NK-92 treated with Interleukin-12 subunit alpha and Interleukin-12 subunit beta, amount 100 ng/mL, for 24 hours (cell line): Measurements from ENCODE around the gene ZRANB2.

Experiments used
- DNase-seq: peaks from one replicate; lab custom pipeline; 2025; lab: John Stamatoyannopoulos, UW

ZRANB2 gene

DNA sequence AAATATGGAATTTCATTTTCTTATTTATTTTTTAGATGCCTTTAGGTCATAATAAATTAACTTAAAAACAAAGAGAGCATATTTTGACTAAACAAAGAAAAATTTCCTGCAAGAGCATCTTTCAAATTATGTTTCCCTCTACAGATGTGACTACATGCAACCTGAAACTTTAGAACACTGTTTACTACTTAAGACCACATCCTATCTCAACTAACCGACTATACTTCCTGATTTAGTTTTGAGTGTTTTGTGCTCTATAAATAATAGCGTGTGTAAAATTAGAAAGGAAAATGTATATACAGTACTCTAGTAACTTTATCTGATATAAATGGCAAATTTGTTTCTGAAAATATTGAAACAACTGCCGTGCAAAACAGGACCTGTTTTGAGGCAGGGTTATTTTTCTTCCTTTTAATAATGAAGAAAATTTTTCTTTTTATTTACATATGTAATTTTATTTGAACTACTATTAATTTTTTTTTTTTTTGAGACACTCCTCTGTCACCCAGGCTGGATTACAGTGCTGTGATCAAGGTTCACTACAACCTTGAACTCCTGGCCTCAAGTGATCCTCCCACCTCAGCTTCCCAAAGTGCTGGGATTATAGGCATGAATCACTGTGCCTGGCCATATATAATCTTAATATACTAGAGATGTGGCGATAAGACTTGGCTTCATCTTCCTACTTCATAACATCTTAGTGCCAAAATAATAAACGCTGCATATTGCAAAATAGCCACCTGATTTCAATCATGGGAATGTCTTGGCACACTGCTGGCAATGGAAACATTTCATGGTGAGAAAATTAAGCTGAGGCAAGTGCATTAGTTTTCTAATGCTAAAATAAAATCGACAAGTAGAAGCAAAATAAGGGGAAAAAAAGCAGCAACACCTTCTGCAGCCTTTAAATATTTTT is 12.3 kb downstream of the ZRANB2 start:
- DNase-seq, result no peak

GRCh38 chr1:71054791-71055190 is 26.0 kb downstream of the ZRANB2 start:
- no peak for DNase-seq

GRCh38 chr1:71054281-71054731 is 26.5 kb downstream of the ZRANB2 start:
- no peak for DNase-seq

GRCh38 chr1:71053758-71054157 is 27.1 kb downstream of the ZRANB2 start:
- no peak for DNase-seq

DNA sequence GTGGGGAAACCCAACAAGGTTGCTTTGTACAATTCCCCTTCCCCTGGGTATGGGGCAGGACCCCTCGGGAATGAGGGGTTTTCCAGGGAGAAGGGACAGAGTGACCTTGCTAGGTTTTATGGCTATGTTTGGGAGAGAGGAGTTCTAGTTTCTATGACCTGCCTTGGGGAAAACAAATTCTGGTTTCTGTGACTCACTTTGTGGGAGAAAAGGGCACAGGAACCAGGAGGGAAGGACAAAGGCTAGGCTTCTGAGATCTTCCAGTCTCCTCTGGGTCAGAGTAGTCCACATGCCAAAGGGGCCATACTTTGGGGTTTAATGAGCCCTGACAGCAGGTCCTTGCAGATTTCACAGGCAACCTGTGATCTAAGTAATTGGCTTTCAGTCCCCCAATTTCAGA is 27.7 kb downstream of the ZRANB2 start:
- DNase-seq, result no peak

DNA sequence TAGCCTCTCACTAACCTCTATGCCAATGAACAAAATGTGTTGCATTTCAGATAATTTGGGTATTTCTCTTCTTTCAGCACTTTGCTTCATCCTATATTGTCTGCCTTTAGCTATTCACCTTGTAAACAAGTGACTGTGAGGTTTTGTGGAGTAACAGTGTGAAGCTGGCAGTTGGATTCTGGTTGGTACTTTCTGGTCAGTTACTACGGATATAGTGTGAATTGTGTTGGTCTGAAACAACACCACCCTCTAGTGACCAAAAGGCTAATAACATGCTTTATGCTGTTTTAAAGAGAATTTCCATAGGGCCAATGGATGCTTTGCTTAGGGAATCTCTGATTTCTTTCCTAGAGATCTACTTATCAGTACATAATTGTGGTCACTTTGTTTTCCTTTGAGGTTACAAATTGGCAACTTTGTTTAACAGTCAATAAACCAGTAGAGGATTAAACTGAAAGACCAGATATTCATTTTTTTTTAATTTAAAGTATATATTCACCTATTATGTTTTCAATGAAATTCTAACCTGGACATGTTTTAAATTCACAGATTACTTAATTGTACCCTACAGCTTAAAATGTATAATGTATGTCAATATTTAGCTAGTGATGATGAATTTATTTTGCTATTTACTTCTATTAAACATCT is 30.8 kb downstream of the ZRANB2 start:
- DNase-seq, result no peak

DNA sequence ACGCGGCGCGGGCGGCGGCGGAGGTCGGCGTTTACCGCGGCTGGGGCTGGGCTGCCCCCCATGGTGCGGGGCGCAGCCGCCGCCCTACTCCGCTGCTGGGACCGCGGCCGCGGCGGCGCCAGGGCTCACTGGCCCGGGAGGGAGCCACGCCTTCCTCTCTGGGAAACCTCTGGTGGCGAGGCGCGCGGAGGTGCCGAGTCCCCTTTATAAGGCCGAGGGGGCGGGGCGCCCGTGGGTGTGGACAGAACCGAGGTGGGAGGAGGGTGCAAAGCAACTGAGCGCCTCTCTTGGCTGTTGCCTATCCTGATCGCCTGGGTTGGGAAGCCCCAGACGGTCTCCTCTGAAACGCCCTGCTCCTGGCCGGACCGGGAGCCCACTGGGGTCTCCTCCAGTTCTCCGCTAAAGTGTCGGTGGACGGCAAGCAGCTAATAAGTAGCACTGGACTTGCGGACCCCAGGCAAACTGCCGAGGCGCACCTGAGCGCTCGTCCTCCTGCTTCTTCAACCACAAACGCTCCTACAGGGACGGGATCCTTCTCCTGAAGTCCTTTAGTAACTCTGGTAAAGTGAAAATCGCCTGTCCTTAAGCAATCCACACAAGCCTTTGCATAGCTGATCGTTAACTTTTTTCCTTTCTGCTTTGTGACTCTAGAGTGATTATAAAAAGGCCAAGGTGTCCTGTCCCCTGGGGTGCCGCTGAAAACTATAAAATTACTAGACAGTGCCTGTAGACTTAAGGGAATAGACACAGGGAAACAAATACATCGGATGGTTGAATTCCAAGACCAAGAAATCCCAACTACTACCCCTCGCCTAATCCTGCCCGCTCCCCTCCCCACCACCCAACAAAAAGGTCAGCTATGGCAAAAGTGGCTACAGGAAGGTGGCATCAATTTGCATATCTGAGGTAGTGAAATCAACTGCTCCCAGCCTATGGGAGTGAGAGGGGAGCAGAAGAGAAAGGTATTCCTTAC is 32.9 kb downstream of the ZRANB2 start, which contains the start of gene PTGER3:
TSS of gene PTGER3 (minus strand) at position 182 of the 973 bp plus-strand sequence. CDS start 239 bp downstream, outside the sequence.
- DNase-seq, result peak; percentile 67

- peak; percentile 58 for DNase-seq
These were observed 33.8 kb downstream of the ZRANB2 start for GRCh38 chr1:71046891-71047634.

GRCh38 chr1:71045463-71046028 is 35.3 kb downstream of the ZRANB2 start:
- DNase-seq, result no peak

DNA sequence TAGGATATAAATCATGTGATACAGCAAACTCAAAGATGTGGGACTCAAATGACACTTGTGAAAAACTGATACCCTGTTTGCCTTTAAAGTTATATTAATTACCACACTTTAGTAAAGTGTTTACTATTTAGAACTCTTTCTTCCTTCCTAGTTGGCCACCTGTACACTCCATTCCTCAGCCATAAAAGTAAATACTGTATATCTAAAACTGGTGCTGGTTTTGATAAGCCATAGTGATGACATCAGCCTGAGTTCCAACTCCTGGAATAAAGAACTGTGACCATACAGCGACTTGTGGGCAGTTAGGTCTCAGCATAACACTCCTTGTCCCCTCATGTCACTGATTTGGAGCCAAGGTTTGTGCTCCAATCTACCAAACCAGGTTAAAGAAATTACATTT is 36.0 kb downstream of the ZRANB2 start:
- DNase-seq, result no peak

DNA sequence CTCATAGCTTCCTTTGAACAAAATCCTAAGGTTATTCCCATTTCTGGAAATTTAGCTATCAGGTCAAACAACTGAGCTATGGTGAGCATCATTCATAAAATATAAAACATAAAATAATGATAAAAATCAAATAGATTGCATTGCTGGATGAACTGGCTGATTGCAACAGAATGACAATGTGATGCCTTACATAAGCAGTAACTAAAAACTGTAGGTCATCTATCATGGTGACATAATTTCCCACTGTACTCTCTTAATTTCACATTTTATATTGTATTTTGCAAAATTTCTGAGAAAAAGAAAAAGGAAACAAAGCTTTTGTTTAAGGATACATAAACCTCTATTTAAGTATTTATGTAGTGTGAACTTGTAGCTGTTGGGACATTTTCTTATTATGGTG is 37.8 kb downstream of the ZRANB2 start:
- no peak for DNase-seq

GRCh38 chr1:71041806-71042205 is 39.0 kb downstream of the ZRANB2 start:
- no peak for DNase-seq

DNA sequence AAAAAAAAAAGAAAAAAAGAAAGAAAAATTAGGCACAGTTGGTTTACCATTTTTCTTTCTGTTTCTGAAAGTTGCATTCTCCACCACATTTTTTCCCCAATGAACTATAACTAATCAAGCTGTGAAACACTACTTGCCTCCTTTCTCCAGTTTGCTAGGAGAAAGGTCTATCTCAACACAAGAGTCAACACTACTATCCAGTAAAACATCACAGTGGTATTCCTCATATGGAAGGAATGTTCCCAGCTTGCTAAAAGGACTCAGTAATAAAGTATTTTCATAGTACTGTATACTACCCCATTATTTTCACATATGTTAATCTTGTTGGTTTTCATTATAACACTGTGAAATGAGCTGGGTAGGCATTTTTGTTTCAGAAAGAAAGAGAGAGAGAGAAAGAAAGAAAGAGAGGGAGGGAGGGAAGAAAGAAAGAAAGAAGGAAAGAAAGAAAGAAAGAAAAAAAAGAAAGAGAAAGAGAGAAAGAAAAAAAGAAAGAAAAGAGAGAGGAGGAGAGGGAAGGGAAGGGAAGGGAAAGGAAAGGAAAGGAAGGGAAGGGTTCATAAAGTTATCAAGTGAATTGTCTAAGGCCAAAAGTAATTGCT is 41.1 kb downstream of the ZRANB2 start:
- no peak for DNase-seq

DNA sequence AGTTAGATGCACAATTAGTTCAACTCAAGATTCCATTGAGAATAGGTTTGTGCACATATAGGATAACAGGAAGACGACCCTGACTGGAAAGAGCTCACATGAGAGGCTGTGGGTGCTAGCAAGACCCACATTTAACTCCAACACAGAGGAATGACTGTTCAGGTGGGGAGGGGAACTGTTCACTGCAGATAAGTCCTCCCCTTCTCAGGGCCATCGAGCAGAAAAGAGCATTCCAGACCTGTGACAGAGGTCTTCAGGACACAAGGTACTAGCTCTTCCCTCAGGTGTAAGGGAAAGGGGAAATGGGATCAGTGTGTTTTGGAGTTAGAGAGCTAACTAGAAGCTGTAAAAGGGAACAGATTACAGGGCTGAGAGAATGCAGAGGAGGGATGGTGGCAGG is 41.9 kb downstream of the ZRANB2 start:
- no peak for DNase-seq

DNA sequence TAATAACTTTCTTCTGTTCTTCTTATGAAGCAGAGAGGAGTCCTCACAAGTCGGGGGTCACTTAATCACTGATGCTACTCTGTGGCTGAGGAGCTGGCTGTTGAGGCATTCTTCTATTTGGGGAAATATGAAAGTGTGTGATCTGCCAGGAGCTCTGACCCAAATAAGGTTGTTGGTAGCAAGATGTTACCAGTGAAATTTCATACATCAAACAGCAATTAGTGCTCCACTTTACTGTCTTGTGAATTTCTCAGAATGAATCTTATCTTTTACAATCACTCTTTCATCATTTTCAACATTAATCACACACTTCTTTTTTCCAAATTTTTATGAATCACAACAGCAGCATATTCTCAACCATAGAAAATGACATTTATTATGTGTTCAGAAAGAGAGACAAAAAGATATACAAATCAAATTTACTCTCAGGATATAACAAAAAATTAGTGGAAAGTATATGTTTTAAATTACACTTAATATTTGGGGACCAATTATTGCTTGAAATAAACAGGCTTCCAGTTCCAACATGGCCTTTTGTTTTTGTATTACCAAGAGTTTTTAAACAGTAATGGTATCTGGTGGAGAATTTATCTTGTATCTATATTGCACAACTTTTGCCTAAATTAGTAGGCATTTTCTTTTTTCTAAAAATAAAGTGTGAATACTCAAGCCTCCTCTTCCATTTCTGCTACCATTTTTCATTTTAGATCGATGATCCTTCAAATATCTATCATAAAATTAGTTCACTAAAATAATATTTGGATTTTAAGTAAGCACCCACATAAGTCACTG is 42.8 kb downstream of the ZRANB2 start:
- no peak for DNase-seq

GRCh38 chr1:71037066-71037465 is 43.8 kb downstream of the ZRANB2 start:
- no peak for DNase-seq

DNA sequence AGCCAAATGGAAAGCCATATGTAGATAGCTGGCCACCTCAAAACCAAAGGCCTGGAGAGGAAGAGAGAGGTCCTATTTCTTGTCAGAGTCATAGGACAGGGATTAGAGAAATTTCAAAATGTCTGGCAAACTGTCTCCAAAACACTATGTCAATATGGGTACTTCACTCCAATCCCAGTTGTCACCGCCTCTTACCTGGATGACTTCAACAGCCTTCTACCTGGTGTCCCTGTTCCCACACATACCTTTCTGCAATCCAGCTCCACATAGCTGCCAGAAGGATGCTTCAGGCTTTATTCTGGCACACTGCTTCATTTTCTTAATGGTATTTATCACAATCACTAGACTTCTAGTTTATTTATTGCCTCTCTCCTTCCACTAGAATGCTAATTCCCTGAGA is 47.7 kb downstream of the ZRANB2 start:
- DNase-seq, result no peak

GRCh38 chr1:71031426-71031825 is 49.4 kb downstream of the ZRANB2 start:
- DNase-seq, result no peak

DNA sequence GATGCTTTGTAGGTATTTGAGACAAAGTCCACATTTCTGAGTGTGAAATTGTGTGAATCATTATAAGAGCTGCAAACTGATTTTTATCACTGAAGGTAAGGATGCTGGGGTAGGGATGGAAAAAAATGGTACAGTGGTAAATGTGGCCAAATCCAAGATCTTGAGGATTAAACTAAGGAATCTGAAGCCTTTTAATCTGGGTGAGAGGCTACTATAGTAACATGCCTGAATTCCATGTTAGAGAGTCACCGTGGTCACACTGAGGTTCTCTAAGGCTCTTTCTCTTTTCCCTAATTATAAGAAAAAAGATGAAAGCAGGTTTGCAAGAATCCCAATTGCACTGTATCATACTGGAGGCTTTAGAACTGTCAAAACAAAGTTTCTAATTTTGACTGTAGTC is 50.8 kb downstream of the ZRANB2 start:
- DNase-seq, result no peak

GRCh38 chr1:71028981-71029380 is 51.9 kb downstream of the ZRANB2 start:
- no peak for DNase-seq
